HG03442 (cell line): Measurements from ENCODE around the gene LLGL1.
A peak's percentile ranks its signal among the peaks of the same experiment; 100 is the strongest.

Experiments
- ATAC-seq: cut with Tn5 transposase; IDR thresholded peaks from one replicate; pipeline ENCODE4 v1.9.1; 2021; ENCODE audit warnings: mild to moderate bottlenecking, moderate library complexity; ENCODE audit not compliant: unreplicated experiment

LLGL1 gene

GRCh38 chr17:18251204-18251603 lies 25.8 kb downstream of the LLGL1 start:
- ATAC-seq: no peak

- no peak for ATAC-seq
Observed at GRCh38 chr17:18252160-18252559, 26.7 kb downstream of the LLGL1 start.

- ATAC-seq: no peak
Observed at GRCh38 chr17:18253187-18253884, 27.9 kb downstream of the LLGL1 start.

- ATAC-seq: no peak
Observed at GRCh38 chr17:18253947-18254821, 28.7 kb downstream of the LLGL1 start.

GRCh38 chr17:18254888-18255649 lies 29.6 kb downstream of the LLGL1 start:
- no peak for ATAC-seq

GRCh38 chr17:18256351-18256750 lies 30.9 kb downstream of the LLGL1 start:
- no peak for ATAC-seq

- no peak for ATAC-seq
Observed at GRCh38 chr17:18256776-18257175, 31.3 kb downstream of the LLGL1 start.

- ATAC-seq: no peak
Observed at GRCh38 chr17:18257268-18257981, 32.0 kb downstream of the LLGL1 start.

- ATAC-seq: peak; percentile 25
Observed at GRCh38 chr17:18257982-18258355, 32.5 kb downstream of the LLGL1 start.

GRCh38 chr17:18258356-18259038 lies 33.1 kb downstream of the LLGL1 start, which contains the start of gene FLII:
FLII (minus strand) TSS chr17:18258738; CDS start chr17:18258690, 48 bp downstream.
- peak; percentile 26 for ATAC-seq

GRCh38 chr17:18259621-18260331 lies 34.3 kb downstream of the LLGL1 start:
- no peak for ATAC-seq

- ATAC-seq: peak; percentile 71
Observed at GRCh38 chr17:18260332-18261145, 35.1 kb downstream of the LLGL1 start, which contains the start of gene MIEF2. MIEF2 (plus strand) TSS chr17:18260662; CDS start chr17:18262721, 2,059 bp downstream.

GRCh38 chr17:18261146-18261515 lies 35.7 kb downstream of the LLGL1 start:
- ATAC-seq: no peak

GRCh38 chr17:18261659-18262058 lies 36.2 kb downstream of the LLGL1 start:
- no peak for ATAC-seq

- no peak for ATAC-seq
Observed at GRCh38 chr17:18262111-18262510, 36.7 kb downstream of the LLGL1 start.

- no peak for ATAC-seq
Observed at GRCh38 chr17:18262641-18263040, 37.2 kb downstream of the LLGL1 start.

GRCh38 chr17:18263885-18264682 lies 38.6 kb downstream of the LLGL1 start:
- ATAC-seq: no peak

GRCh38 chr17:18267366-18267765 lies 41.9 kb downstream of the LLGL1 start:
- no peak for ATAC-seq
